HL-60 (cell line): ENCODE measurements around the gene SHOC1.

Source experiments
- CTCF ChIP-seq: IDR thresholded peaks from one replicate; pipeline ENCODE4 v1.5.1; 2011; ENCODE audit warnings: low read length, control low read depth, inconsistent platforms; ENCODE audit not compliant: insufficient read depth
- GABPA ChIP-seq: IDR thresholded peaks from 2 replicates; pipeline ENCODE4 v1.6.1; 2012; ENCODE audit warnings: low read depth
- POLR2AphosphoS5 ChIP-seq: IDR thresholded peaks from 2 replicates; pipeline ENCODE4 v1.6.1; 2012; ENCODE audit warnings: low read depth
- REST ChIP-seq: IDR thresholded peaks from 2 replicates; pipeline ENCODE4 v1.6.1; 2012; ENCODE audit warnings: low read depth; ENCODE audit not compliant: insufficient replicate concordance
- SPI1 ChIP-seq: IDR thresholded peaks from 2 replicates; pipeline ENCODE4 v1.6.1; 2012; ENCODE audit warnings: low read depth, mild to moderate bottlenecking, borderline replicate concordance

GRCh38 chr9:111766066-111766465, 28.7 kb downstream of the SHOC1 start:
- TF ChIP-seq SPI1, result no peak
- no peak for TF ChIP-seq CTCF
- TF ChIP-seq POLR2AphosphoS5, result no peak
- TF ChIP-seq REST, result no peak
- TF ChIP-seq GABPA, result no peak
